ENCODE results near the gene AKAP13. TPM values are rescaled to one million over a fixed set of nuclear protein-coding genes. Genes with fewer than 3 reads are reported as not detected.

AKAP13 gene
- total RNA-seq, 3 donors from 2014 or later, result 198 to 331 (median 259) TPM

DNA sequence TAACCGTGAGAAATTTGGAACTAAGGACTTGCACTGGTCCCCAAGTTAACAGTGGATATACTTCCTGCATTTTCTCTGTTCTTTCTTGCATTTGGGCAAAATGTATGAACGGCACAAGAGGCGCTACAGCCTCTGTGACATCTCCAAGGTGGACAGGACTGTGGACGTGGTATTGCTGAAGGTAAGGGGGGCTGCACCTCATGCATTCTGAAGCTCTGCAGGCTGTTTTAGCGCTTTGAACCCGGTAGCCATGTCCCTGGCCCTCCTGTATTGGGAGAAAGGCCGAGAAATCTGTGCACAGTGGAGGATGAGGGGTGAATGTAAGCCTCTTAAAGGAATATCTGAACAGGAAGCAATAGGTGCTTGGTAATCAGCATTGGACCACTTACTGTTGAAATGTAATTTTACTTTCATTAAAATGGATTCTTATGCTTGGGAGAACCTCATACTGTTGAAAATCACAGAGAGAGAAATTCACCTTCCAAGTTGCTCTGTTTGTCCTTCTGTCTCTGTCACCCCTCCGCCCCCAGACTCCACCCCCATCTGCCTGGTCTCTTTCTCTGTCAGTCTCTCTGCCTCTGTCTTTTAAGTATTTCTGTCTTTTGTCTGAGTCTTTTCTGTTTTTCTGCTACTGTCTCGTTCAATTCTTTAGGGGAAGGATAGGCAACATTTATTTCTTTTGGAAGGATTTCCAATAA lies 239.7 kb downstream of the AKAP13 start:
- H3K36me3 ChIP-seq, result no peaks in the 10 kb centered on the region
- H3K27ac ChIP-seq, result peak overlapping the region; percentile 83 to 90
- H3K4me3 ChIP-seq, result peak overlapping the region; percentile 50 to 67 (median 55)
- no peaks in the 10 kb centered on the region for H3K9me3 ChIP-seq
- no peak for TF ChIP-seq POLR2AphosphoS5 (IDR thresholded peaks at IDR 0.05)
- TF ChIP-seq POLR2A (IDR thresholded peaks at IDR 0.05), result no peak
- no peak for TF ChIP-seq CTCF (IDR thresholded peaks at IDR 0.05)
- H3K4me1 ChIP-seq, result peaks cover 0 to 19% of the 10 kb centered on the region in 2 donors
- DNase-seq (ENCODE audit: low spot score in 2 of 2), result no peak
- H3K27me3 ChIP-seq, result no peaks in the 10 kb centered on the region
- intact Hi-C loops (cut with DNase I; ENCODE audit: low total_unique reads), result no loop called here

GRCh38 chr15:85620690-85621049 lies 240.3 kb downstream of the AKAP13 start:
- Histone ChIP-seq H3K27me3 (no peaks in the 10 kb centered on the region), H3K4me1 (peaks cover 0 to 19% of the 10 kb centered on the region in 2 donors), H3K27ac (peak overlapping the region; percentile 83 to 90), H3K9me3 (no peaks in the 10 kb centered on the region), H3K36me3 (no peaks in the 10 kb centered on the region), H3K4me3 (peak overlapping the region; percentile 50 to 67 (median 55))
- intact Hi-C loops (cut with DNase I; ENCODE audit: low total_unique reads), result no loop called here
- no peak for DNase-seq (ENCODE audit: low spot score in 2 of 2)
- TF ChIP-seq CTCF (IDR thresholded peaks at IDR 0.05), result no peak
- TF ChIP-seq POLR2AphosphoS5 (IDR thresholded peaks at IDR 0.05), result no peak
- peak; percentile 44 for TF ChIP-seq POLR2A (IDR thresholded peaks at IDR 0.05)

DNA sequence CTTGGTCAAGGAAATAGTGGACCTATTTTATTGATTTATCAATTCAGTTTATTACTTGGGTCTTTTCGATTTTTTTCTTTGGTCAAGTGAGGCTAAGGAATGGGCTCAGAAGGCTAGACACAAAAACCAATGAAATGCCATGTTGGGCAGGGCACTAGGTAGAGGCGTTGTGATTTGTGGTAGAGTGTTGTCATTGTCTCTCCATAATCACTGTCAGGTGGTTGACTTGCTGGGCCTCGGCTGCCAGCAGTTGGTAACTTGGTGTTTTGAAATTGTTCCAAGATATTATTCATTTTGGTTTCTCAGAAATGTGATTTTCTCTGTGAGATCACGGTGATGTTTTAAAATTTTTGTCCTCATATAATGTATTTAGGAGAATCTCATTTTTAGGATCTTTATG lies 240.7 kb downstream of the AKAP13 start:
- DNase-seq (ENCODE audit: low spot score in 2 of 2), result no peak
- H3K9me3 ChIP-seq, result no peaks in the 10 kb centered on the region
- no peaks in the 10 kb centered on the region for H3K36me3 ChIP-seq
- no peaks in the 10 kb centered on the region for H3K27me3 ChIP-seq
- peaks cover 0 to 18% of the 10 kb centered on the region in 2 donors for H3K4me1 ChIP-seq
- intact Hi-C loops (cut with DNase I; ENCODE audit: low total_unique reads), result no loop called here
- H3K27ac ChIP-seq, result peak overlapping the region; percentile 83 to 90
- TF ChIP-seq POLR2AphosphoS5 (IDR thresholded peaks at IDR 0.05), result no peak
- no peak for TF ChIP-seq CTCF (IDR thresholded peaks at IDR 0.05)
- TF ChIP-seq POLR2A (IDR thresholded peaks at IDR 0.05), result no peak
- H3K4me3 ChIP-seq, result peak overlapping the region; percentile 50 to 67 (median 55)

- Histone ChIP-seq H3K27ac (peak overlapping the region; percentile 83 to 90), H3K36me3 (no peaks in the 10 kb centered on the region), H3K4me1 (peaks cover 0 to 10% of the 10 kb centered on the region in 2 donors), H3K4me3 (peak overlapping the region; percentile 50 to 67 (median 55)), H3K27me3 (no peaks in the 10 kb centered on the region), H3K9me3 (no peaks in the 10 kb centered on the region)
- intact Hi-C loops (cut with DNase I; ENCODE audit: low total_unique reads), result no loop called here
- TF ChIP-seq POLR2A (IDR thresholded peaks at IDR 0.05) (no peak), POLR2AphosphoS5 (IDR thresholded peaks at IDR 0.05) (no peak), CTCF (IDR thresholded peaks at IDR 0.05) (no peak)
- no peak for DNase-seq (ENCODE audit: low spot score in 2 of 2)
Observed at GRCh38 chr15:85622221-85622831, 241.9 kb downstream of the AKAP13 start.

Data from breast epithelium (tissue), 4 donors.